Smooth muscle cell (in vitro differentiated cells): ENCODE data around the gene SUSD1. TPM values are rescaled to one million over a fixed set of nuclear protein-coding genes. Genes with fewer than 3 reads are reported as not detected.

Source experiments
- DNase-seq: peaks from one replicate; lab custom pipeline; 2025; ENCODE audit not compliant: unreplicated experiment; lab: John Stamatoyannopoulos, UW
- H2AFZ ChIP-seq: fragments of 200-600 bp; sonication (generic); 2 replicates; pipeline ENCODE4 v1.6.0; 2016; ENCODE audit warnings: antibody characterized with exemption, low read depth, mild to moderate bottlenecking
- H3F3A ChIP-seq: fragments of 200-600 bp; sonication (generic); 2 replicates; pipeline ENCODE4 v1.6.0; 2017; ENCODE audit warnings: antibody characterized with exemption, low read depth
- H3K27ac ChIP-seq: fragments of 200-600 bp; sonication (generic); 2 replicates; pipeline ENCODE4 v1.5.1; 2016; ENCODE audit warnings: low read depth, mild to moderate bottlenecking
- H3K27me3 ChIP-seq: fragments of 200-600 bp; sonication (generic); 2 replicates; pipeline ENCODE4 v1.6.1; 2016; ENCODE audit warnings: low read depth, mild to moderate bottlenecking
- H3K36me3 ChIP-seq: fragments of 200-600 bp; sonication (generic); 2 replicates; pipeline ENCODE4 v1.5.1; 2016; ENCODE audit warnings: low read depth
- H3K4me1 ChIP-seq: fragments of 200-600 bp; sonication (generic); 2 replicates; pipeline ENCODE4 v1.5.1; 2016; ENCODE audit warnings: low read depth
- H3K4me2 ChIP-seq: fragments of 200-600 bp; sonication (generic); 2 replicates; pipeline ENCODE4 v1.6.0; 2016; ENCODE audit warnings: mild to moderate bottlenecking
- H3K4me3 ChIP-seq: fragments of 200-600 bp; sonication (generic); 2 replicates; pipeline ENCODE4 v1.5.1; 2016; ENCODE audit warnings: mild to moderate bottlenecking
- H3K79me2 ChIP-seq: fragments of 200-600 bp; sonication (generic); 2 replicates; pipeline ENCODE4 v1.6.0; 2016; ENCODE audit warnings: low read depth, mild to moderate bottlenecking
- H3K9ac ChIP-seq: fragments of 200-600 bp; sonication (generic); 2 replicates; pipeline ENCODE4 v1.6.0; 2016; ENCODE audit warnings: low read depth
- H3K9me3 ChIP-seq: fragments of 200-600 bp; sonication (generic); replicated peaks from 2 replicates; pipeline ENCODE4 v1.5.1; 2016; ENCODE audit warnings: low read depth
- H4K20me1 ChIP-seq: fragments of 200-600 bp; sonication (generic); 2 replicates; pipeline ENCODE4 v1.6.0; 2016; ENCODE audit warnings: low read depth
- WGBS: methylation state at CpG from one replicate; pipeline ENCODE4 v1.1.7; 2016; ENCODE audit warnings: low lambda C conversion rate; 5-methylcytosine and 5-hydroxymethylcytosine counted together
- polyA plus RNA-seq: library from polyadenylated mRNA; unstranded; fragments of >200 nt; fragmentation: Nextera tagmentation; extraction: Ambion mirVana; gene quantifications from 2 replicates; pipeline ENCODE4 v1.2.1, GENCODE V29; 2016
- total RNA-seq: library from RNA; depleted of rRNA; stranded (reverse); fragments of >200 nt; gene quantifications from 2 replicates; pipeline ENCODE4 v1.2.3, GENCODE V29; 2014
- TF ChIP-seq, protein P1 (sequence below): fragments of 200-600 bp; sonication (generic); IDR thresholded peaks from 2 replicates; pipeline ENCODE4 v1.5.1; 2017; ENCODE audit warnings: borderline replicate concordance, mild to moderate bottlenecking, antibody characterized with exemption; ENCODE audit not compliant: insufficient read depth, poor library complexity, severe bottlenecking

Gene SUSD1
- total and polyA plus RNA-seq, 2 experiments from 2014 or later: 6.7 to 11.8 TPM

DNA sequence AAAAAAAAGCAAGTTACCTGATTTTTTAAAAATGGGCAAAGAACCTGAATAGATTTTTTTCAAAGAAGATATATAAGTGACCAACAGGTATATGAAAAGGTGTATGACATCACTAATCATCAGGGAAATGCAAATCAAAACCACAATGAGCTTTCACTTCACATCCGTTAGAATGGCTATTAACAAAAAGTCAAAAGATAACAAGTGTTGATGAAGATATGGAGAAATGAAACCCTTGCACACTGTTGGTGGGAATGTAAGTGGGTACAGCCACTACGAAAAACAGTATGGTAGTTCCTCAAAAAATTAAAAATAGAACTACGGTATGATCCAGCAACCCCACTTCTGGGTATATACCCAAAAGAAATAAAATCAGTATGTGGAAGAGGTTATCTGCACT, 143.7 kb downstream of the SUSD1 start:
- H3K27ac ChIP-seq: no peak overlapping the region
- no peak overlapping the region for H3K4me3 ChIP-seq
- H3K79me2 ChIP-seq: no peaks in the 10 kb centered on the region
- H2AFZ ChIP-seq: no peak overlapping the region
- H3K9ac ChIP-seq: no peak overlapping the region
- peaks cover 21% of the 10 kb centered on the region for H3K4me1 ChIP-seq
- WGBS: 83% methylated on average over 3 of the region's 3 CpGs
- H3K27me3 ChIP-seq: no peaks in the 10 kb centered on the region
- H3F3A ChIP-seq: no peaks in the 10 kb centered on the region
- H3K4me2 ChIP-seq: no peak overlapping the region
- H3K9me3 ChIP-seq: no peaks in the 10 kb centered on the region
- no peak for DNase-seq
- TF ChIP-seq, protein P1, sequence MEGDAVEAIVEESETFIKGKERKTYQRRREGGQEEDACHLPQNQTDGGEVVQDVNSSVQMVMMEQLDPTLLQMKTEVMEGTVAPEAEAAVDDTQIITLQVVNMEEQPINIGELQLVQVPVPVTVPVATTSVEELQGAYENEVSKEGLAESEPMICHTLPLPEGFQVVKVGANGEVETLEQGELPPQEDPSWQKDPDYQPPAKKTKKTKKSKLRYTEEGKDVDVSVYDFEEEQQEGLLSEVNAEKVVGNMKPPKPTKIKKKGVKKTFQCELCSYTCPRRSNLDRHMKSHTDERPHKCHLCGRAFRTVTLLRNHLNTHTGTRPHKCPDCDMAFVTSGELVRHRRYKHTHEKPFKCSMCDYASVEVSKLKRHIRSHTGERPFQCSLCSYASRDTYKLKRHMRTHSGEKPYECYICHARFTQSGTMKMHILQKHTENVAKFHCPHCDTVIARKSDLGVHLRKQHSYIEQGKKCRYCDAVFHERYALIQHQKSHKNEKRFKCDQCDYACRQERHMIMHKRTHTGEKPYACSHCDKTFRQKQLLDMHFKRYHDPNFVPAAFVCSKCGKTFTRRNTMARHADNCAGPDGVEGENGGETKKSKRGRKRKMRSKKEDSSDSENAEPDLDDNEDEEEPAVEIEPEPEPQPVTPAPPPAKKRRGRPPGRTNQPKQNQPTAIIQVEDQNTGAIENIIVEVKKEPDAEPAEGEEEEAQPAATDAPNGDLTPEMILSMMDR: no peak
- H4K20me1 ChIP-seq: no peaks in the 10 kb centered on the region
- H3K36me3 ChIP-seq: no peaks in the 10 kb centered on the region

DNA sequence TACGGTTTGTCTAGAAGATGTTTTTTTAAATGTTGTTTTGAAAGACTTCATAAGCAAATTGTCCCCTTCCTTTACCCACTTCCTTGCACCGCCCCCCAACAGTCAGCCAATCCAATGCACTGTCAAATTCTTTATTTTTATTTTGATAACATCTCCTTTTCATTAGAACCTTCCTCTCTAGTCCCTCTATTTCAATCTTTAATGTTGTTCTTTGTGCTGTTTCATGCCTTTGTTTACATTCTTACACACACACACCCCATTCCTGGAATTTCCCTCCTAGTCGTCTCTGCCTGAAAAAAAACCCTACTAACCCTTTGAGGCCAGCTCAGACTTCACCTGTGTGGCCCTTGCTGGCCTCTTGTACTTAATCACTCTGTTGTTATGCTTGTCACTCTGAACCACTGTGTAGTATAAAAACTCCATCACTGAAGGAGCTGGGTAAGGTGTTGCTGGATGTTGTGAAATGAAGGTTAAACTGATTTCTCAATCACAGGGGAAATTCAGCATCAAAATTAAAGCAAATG, 145.1 kb downstream of the SUSD1 start:
- H3F3A ChIP-seq: no peaks in the 10 kb centered on the region
- no peak overlapping the region for H3K27ac ChIP-seq
- H3K4me3 ChIP-seq: no peak overlapping the region
- H3K9ac ChIP-seq: no peak overlapping the region
- TF ChIP-seq, protein P1: no peak
- WGBS: 60% methylated on average over 3 of the region's 3 CpGs
- H2AFZ ChIP-seq: peak overlapping the region; percentile 49
- no peaks in the 10 kb centered on the region for H3K27me3 ChIP-seq
- peaks cover 21% of the 10 kb centered on the region for H3K4me1 ChIP-seq
- H4K20me1 ChIP-seq: no peaks in the 10 kb centered on the region
- no peak for DNase-seq
- H3K36me3 ChIP-seq: no peaks in the 10 kb centered on the region
- peak overlapping the region; percentile 16 for H3K4me2 ChIP-seq
- H3K9me3 ChIP-seq: no peaks in the 10 kb centered on the region
- H3K79me2 ChIP-seq: no peaks in the 10 kb centered on the region

DNA sequence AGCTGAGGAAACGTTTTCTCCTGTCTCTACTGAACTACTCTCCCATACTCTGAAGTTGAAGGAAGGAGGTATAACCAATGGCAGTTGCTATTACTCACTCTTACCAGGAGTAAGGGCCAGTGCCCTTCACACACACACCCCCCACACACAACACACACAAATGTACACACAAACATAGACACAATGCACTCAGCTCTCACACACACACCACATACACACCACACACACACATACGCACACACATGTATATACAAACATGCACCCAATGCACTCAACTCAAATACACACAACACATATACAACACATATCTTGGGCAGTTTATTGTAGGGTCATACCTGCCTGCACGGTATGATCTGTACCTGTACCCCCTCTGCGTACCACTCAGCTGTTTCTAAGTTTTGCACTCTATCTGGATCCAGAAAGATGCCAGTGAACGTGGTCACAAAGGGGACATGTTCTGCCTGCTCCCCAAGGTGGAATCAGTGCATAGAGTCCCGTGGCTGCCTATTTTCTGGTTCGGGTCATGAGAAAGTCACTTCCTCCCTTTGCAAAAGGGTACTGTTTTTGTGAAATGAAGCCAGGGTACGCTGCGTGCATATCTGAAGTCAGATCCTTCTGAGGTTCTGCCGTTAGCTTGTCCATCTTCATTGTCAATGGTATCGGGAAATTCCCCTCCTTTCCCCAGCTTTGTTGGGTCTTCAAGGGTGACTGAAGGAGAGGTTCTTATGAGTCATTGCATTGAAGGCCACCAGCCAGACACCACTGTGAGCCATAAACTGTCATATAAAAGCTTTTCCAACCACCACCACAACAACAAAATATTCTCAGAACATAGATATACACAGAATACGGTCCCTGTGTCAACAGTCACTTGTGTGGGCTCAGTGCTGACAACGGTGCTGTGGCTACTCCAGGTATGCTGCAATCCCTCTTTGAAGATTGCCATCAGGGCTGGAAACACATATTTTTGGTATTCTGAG, 146.6 kb downstream of the SUSD1 start:
- Histone ChIP-seq H3K4me2 (no peak overlapping the region), H4K20me1 (no peaks in the 10 kb centered on the region), H3K9ac (no peak overlapping the region), H2AFZ (no peak overlapping the region), H3K27ac (no peak overlapping the region), H3K4me3 (no peak overlapping the region), H3F3A (no peaks in the 10 kb centered on the region), H3K79me2 (no peaks in the 10 kb centered on the region), H3K27me3 (no peaks in the 10 kb centered on the region), H3K9me3 (no peaks in the 10 kb centered on the region), H3K36me3 (no peaks in the 10 kb centered on the region), H3K4me1 (peaks cover 21% of the 10 kb centered on the region)
- TF ChIP-seq, protein P1: no peak
- 80% methylated on average over 13 of the region's 13 CpGs for WGBS
- no peak for DNase-seq

DNA sequence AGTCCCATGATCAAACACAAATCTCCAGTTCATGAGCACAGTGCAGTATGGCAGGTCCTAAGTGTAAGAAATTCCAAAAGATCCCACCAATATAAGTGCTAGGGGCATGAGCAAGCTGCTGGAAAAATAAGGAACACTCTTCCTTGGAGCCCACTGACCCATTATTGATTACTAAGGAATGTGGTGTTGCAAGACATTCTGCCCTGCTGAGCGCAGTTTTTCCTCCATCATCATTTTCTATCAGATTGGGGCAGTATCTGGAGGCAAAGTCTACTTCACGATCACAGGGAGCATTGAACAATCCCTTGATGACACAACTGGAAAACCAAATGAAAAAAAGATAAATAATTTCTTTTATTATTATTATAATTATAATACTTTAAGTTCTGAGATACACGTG, 149.2 kb downstream of the SUSD1 start:
- H3K4me1 ChIP-seq: peaks cover 12% of the 10 kb centered on the region
- TF ChIP-seq, protein P1: no peak
- H3K4me2 ChIP-seq: no peak overlapping the region
- no peak for DNase-seq
- H2AFZ ChIP-seq: no peak overlapping the region
- H3K27ac ChIP-seq: no peak overlapping the region
- H3K79me2 ChIP-seq: no peaks in the 10 kb centered on the region
- no peak overlapping the region for H3K4me3 ChIP-seq
- no peaks in the 10 kb centered on the region for H3F3A ChIP-seq
- H3K9me3 ChIP-seq: no peaks in the 10 kb centered on the region
- no peaks in the 10 kb centered on the region for H3K36me3 ChIP-seq
- H3K27me3 ChIP-seq: no peaks in the 10 kb centered on the region
- no peaks in the 10 kb centered on the region for H4K20me1 ChIP-seq
- 96% methylated on average over 3 of the region's 3 CpGs for WGBS
- H3K9ac ChIP-seq: no peak overlapping the region
